SU-DHL-6 (cell line): ENCODE data around the gene SRPK1.

Experiments
- EZH2phosphoT487 ChIP-seq: fragments of 200-600 bp; sonication (generic), shearing (Covaris generic); conservative IDR thresholded peaks from 2 replicates; pipeline ENCODE4 v1.6.1; 2018; ENCODE audit warnings: mild to moderate bottlenecking, antibody characterized with exemption, low read length, moderate library complexity, mixed read lengths
- TF ChIP-seq, protein P1 (sequence below): fragments of 200-600 bp; sonication (generic); IDR thresholded peaks from one replicate; pipeline ENCODE4 v1.5.1; 2017; ENCODE audit warnings: antibody characterized with exemption, mild to moderate bottlenecking, low read length, moderate library complexity; ENCODE audit not compliant: insufficient read depth, poor library complexity, severe bottlenecking

GRCh38 chr6:35919827-35920751, 809 bp downstream of the SRPK1 start:
- TF ChIP-seq, protein P1, sequence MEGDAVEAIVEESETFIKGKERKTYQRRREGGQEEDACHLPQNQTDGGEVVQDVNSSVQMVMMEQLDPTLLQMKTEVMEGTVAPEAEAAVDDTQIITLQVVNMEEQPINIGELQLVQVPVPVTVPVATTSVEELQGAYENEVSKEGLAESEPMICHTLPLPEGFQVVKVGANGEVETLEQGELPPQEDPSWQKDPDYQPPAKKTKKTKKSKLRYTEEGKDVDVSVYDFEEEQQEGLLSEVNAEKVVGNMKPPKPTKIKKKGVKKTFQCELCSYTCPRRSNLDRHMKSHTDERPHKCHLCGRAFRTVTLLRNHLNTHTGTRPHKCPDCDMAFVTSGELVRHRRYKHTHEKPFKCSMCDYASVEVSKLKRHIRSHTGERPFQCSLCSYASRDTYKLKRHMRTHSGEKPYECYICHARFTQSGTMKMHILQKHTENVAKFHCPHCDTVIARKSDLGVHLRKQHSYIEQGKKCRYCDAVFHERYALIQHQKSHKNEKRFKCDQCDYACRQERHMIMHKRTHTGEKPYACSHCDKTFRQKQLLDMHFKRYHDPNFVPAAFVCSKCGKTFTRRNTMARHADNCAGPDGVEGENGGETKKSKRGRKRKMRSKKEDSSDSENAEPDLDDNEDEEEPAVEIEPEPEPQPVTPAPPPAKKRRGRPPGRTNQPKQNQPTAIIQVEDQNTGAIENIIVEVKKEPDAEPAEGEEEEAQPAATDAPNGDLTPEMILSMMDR: no peak
- TF ChIP-seq EZH2phosphoT487: no peak
